Vagina (tissue), 2 donors: ENCODE measurements around the gene CD300A.

Source experiments
- CTCF ChIP-seq, 3 experiments: fragments of 450-650 bp in 2 of 3; fragments of 200-600 bp in 1 of 3; sonication (generic) in 1 of 3; IDR thresholded peaks; one replicate each; pipeline ENCODE4 v1.5.1; 2017 to 2019; ENCODE audit warnings: antibody characterized with exemption in 3 of 3, mild to moderate bottlenecking in 2 of 3, moderate library complexity in 2 of 3
- POLR2A ChIP-seq, 2 donors: fragments of 450-650 bp; IDR thresholded peaks; one replicate each; pipeline ENCODE4 v1.6.1; 2017; ENCODE audit warnings: antibody characterized with exemption in 2 of 2, mild to moderate bottlenecking in 2 of 2, moderate library complexity in 2 of 2

- TF ChIP-seq CTCF (IDR thresholded peaks at IDR 0.05), result no peak
- TF ChIP-seq POLR2A (IDR thresholded peaks at IDR 0.05), result no peak
Measured at GRCh38 chr17:74521701-74522201, 55.3 kb downstream of the CD300A start.
